ENCODE data around the gene TMTC2.

DNA sequence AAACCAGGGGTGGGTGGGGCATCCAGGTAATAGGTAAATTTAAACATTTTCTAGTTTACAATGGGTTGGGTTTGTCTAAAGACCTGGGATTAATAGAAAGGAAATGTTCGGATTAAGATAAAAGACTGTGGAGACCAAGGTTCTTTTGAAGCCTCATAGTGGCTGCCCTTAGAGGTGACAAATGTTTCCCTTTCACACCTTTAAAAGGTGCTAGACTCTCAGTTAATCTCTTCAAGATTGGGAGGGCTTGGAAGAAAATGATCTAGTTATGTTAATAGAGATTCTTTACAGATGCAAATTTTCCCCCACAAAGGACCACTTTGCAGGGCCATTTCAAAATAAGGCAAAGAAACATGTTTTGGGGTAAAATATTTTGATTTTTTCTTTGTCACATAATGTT, 39.0 kb downstream of the TMTC2 start:
- no peak for TF ChIP-seq POLR2AphosphoS5 (IDR thresholded peaks at IDR 0.05; ENCODE audit: low read length)
- TF ChIP-seq, protein P1, sequence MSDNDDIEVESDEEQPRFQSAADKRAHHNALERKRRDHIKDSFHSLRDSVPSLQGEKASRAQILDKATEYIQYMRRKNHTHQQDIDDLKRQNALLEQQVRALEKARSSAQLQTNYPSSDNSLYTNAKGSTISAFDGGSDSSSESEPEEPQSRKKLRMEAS (IDR thresholded peaks at IDR 0.05; ENCODE audit: low read depth, low read length) = no peak
- TF ChIP-seq, protein P2, sequence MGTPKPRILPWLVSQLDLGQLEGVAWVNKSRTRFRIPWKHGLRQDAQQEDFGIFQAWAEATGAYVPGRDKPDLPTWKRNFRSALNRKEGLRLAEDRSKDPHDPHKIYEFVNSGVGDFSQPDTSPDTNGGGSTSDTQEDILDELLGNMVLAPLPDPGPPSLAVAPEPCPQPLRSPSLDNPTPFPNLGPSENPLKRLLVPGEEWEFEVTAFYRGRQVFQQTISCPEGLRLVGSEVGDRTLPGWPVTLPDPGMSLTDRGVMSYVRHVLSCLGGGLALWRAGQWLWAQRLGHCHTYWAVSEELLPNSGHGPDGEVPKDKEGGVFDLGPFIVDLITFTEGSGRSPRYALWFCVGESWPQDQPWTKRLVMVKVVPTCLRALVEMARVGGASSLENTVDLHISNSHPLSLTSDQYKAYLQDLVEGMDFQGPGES (IDR thresholded peaks at IDR 0.05) = no peak
- no peak for TF ChIP-seq EZH2 (IDR thresholded peaks at IDR 0.05; ENCODE audit: borderline replicate concordance, control insufficient read depth, low read depth, low read length)
- TF ChIP-seq, protein P3, sequence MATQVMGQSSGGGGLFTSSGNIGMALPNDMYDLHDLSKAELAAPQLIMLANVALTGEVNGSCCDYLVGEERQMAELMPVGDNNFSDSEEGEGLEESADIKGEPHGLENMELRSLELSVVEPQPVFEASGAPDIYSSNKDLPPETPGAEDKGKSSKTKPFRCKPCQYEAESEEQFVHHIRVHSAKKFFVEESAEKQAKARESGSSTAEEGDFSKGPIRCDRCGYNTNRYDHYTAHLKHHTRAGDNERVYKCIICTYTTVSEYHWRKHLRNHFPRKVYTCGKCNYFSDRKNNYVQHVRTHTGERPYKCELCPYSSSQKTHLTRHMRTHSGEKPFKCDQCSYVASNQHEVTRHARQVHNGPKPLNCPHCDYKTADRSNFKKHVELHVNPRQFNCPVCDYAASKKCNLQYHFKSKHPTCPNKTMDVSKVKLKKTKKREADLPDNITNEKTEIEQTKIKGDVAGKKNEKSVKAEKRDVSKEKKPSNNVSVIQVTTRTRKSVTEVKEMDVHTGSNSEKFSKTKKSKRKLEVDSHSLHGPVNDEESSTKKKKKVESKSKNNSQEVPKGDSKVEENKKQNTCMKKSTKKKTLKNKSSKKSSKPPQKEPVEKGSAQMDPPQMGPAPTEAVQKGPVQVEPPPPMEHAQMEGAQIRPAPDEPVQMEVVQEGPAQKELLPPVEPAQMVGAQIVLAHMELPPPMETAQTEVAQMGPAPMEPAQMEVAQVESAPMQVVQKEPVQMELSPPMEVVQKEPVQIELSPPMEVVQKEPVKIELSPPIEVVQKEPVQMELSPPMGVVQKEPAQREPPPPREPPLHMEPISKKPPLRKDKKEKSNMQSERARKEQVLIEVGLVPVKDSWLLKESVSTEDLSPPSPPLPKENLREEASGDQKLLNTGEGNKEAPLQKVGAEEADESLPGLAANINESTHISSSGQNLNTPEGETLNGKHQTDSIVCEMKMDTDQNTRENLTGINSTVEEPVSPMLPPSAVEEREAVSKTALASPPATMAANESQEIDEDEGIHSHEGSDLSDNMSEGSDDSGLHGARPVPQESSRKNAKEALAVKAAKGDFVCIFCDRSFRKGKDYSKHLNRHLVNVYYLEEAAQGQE (IDR thresholded peaks at IDR 0.05; ENCODE audit: low read depth, low read length) = no peak
- TF ChIP-seq, protein P4, sequence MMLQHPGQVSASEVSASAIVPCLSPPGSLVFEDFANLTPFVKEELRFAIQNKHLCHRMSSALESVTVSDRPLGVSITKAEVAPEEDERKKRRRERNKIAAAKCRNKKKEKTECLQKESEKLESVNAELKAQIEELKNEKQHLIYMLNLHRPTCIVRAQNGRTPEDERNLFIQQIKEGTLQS (IDR thresholded peaks at IDR 0.05; ENCODE audit: borderline replicate concordance, extremely low read depth, low read depth, low read length) = no peak
- TF ChIP-seq, protein P5, sequence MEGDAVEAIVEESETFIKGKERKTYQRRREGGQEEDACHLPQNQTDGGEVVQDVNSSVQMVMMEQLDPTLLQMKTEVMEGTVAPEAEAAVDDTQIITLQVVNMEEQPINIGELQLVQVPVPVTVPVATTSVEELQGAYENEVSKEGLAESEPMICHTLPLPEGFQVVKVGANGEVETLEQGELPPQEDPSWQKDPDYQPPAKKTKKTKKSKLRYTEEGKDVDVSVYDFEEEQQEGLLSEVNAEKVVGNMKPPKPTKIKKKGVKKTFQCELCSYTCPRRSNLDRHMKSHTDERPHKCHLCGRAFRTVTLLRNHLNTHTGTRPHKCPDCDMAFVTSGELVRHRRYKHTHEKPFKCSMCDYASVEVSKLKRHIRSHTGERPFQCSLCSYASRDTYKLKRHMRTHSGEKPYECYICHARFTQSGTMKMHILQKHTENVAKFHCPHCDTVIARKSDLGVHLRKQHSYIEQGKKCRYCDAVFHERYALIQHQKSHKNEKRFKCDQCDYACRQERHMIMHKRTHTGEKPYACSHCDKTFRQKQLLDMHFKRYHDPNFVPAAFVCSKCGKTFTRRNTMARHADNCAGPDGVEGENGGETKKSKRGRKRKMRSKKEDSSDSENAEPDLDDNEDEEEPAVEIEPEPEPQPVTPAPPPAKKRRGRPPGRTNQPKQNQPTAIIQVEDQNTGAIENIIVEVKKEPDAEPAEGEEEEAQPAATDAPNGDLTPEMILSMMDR (IDR thresholded peaks at IDR 0.05 in 2 of 3, conservative IDR thresholded peaks at IDR 0.05 in 1 of 3; ENCODE audit: control insufficient read depth in 2 of 3, extremely low read depth in 1 of 3, insufficient read depth in 1 of 3, low read depth in 3 of 3, low read length in 3 of 3) = no peak
- no peak for TF ChIP-seq MXI1 (IDR thresholded peaks at IDR 0.05; ENCODE audit: low read depth, low read length)
- TF ChIP-seq EP300 (IDR thresholded peaks at IDR 0.05; ENCODE audit: borderline replicate concordance in 1 of 2, control insufficient read depth in 1 of 2, low read depth in 2 of 2, low read length in 2 of 2) = no peak
- TF ChIP-seq, protein P6, sequence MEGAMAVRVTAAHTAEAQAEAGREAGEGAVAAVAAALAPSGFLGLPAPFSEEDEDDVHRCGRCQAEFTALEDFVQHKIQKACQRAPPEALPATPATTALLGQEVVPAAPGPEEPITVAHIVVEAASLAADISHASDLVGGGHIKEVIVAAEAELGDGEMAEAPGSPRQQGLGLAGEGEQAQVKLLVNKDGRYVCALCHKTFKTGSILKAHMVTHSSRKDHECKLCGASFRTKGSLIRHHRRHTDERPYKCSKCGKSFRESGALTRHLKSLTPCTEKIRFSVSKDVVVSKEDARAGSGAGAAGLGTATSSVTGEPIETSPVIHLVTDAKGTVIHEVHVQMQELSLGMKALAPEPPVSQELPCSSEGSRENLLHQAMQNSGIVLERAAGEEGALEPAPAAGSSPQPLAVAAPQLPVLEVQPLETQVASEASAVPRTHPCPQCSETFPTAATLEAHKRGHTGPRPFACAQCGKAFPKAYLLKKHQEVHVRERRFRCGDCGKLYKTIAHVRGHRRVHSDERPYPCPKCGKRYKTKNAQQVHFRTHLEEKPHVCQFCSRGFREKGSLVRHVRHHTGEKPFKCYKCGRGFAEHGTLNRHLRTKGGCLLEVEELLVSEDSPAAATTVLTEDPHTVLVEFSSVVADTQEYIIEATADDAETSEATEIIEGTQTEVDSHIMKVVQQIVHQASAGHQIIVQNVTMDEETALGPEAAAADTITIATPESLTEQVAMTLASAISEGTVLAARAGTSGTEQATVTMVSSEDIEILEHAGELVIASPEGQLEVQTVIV (IDR thresholded peaks at IDR 0.05; ENCODE audit: borderline replicate concordance, partially characterized antibody) = no peak
- no peak for TF ChIP-seq MTA3 (IDR thresholded peaks at IDR 0.05; ENCODE audit: borderline replicate concordance, low read length)
- TF ChIP-seq JUND (IDR thresholded peaks at IDR 0.05; ENCODE audit: low read depth, low read length) = no peak
- TF ChIP-seq RCOR1 (conservative IDR thresholded peaks at IDR 0.05; ENCODE audit: low read depth, low read length) = no peak
- TF ChIP-seq POU2F2 (IDR thresholded peaks at IDR 0.05; ENCODE audit: borderline replicate concordance, low read depth, low read length) = no peak

Data from GM12878 (cell line).